A673 (cell line): ENCODE results near the gene TP53I11. TPM values are rescaled to one million over a fixed set of nuclear protein-coding genes. Genes with fewer than 3 reads are reported as not detected.

Experiments
- Bru-seq: library from RNA; stranded (reverse); fragments of 400-500 nt; gene quantifications from one replicate; lab custom pipeline; 2021; lab: Mats Ljungman, UMichigan
- BruChase-seq, 2 experiments: library from RNA; stranded (reverse); fragments of 400-500 nt; gene quantifications; one replicate each; lab custom pipeline; 2021; lab: Mats Ljungman, UMichigan
- BruUV-seq: library from RNA; stranded (reverse); fragments of 400-500 nt; replicated peaks from 2 replicates; lab custom pipeline; 2021; lab: Mats Ljungman, UMichigan
- CTCF ChIA-PET: fragments of 300-600 bp; sonication (Branson Sonifier 250); formaldehyde crosslinking; loops from one replicate; lab custom pipeline; 2022; ENCODE audit warnings: antibody characterized with exemption; lab: Charles Lee
- POLR2A ChIA-PET: fragments of 300-600 bp; sonication (Branson Sonifier 250); formaldehyde crosslinking; loops from one replicate; lab custom pipeline; 2022; ENCODE audit warnings: antibody characterized with exemption; ENCODE audit not compliant: low non-redundant PET; lab: Charles Lee
- DNase-seq: peaks from one replicate; pipeline ENCODE4 v3.0.0-alpha.2; 2015; ENCODE audit warnings: low spot score
- H3K27ac ChIP-seq: fragments of 200-600 bp; sonication (generic); 2 replicates; pipeline ENCODE4 v1.5.1; 2016; ENCODE audit warnings: mixed run types, low read depth, mild to moderate bottlenecking, mixed read lengths, antibody characterized with exemption, low read length; ENCODE audit not compliant: poor library complexity, severe bottlenecking
- H3K27me3 ChIP-seq: fragments of 200-600 bp; sonication (generic); replicated peaks from 2 replicates; pipeline ENCODE4 v1.6.1; 2017; ENCODE audit warnings: mixed run types, low read depth, mild to moderate bottlenecking, mixed read lengths, antibody characterized with exemption, low read length; ENCODE audit not compliant: insufficient read depth, poor library complexity
- H3K36me3 ChIP-seq: fragments of 200-600 bp; sonication (generic); 2 replicates; pipeline ENCODE4 v1.6.1; 2016; ENCODE audit warnings: mixed run types, mild to moderate bottlenecking, mixed read lengths, antibody characterized with exemption, low read length; ENCODE audit not compliant: insufficient read depth, poor library complexity, severe bottlenecking
- H3K4me1 ChIP-seq: fragments of 200-600 bp; sonication (generic); 2 replicates; pipeline ENCODE4 v1.6.1; 2017; ENCODE audit warnings: mixed run types, mild to moderate bottlenecking, mixed read lengths, antibody characterized with exemption, low read length; ENCODE audit not compliant: insufficient read depth, poor library complexity, severe bottlenecking
- H3K4me3 ChIP-seq: fragments of 200-600 bp; sonication (generic); 2 replicates; pipeline ENCODE4 v1.5.1; 2016; ENCODE audit warnings: low read depth, mixed run types, mild to moderate bottlenecking, mixed read lengths, low read length; ENCODE audit not compliant: poor library complexity, severe bottlenecking
- H3K9me3 ChIP-seq: fragments of 200-600 bp; sonication (generic); 2 replicates; pipeline ENCODE4 v1.6.1; 2016; ENCODE audit warnings: mixed run types, low read depth, mild to moderate bottlenecking, mixed read lengths, antibody characterized with exemption, low read length; ENCODE audit not compliant: poor library complexity, severe bottlenecking
- EZH2 ChIP-seq: fragments of 200-600 bp; sonication (generic); IDR thresholded peaks from 2 replicates; pipeline ENCODE4 v1.6.1; 2017; ENCODE audit warnings: borderline replicate concordance, low read depth, mild to moderate bottlenecking, mixed read lengths, antibody characterized with exemption, low read length; ENCODE audit not compliant: poor library complexity, severe bottlenecking
- intact Hi-C: fragments of 100-400 bp; cut with micrococcal nuclease; formaldehyde crosslinking; loops from one replicate; pipeline ENCODE4 v1.10.0; 2022; ENCODE audit not compliant: unreplicated experiment
- long read RNA-seq: library from polyadenylated mRNA; stranded (forward); transcript quantifications from one replicate; pipeline ENCODE4 v2.0.0, GENCODE V29; 2022
- total RNA-seq: library from RNA; stranded (reverse); gene quantifications from 2 replicates; pipeline ENCODE4 v1.2.3, GENCODE V29; 2021
- TF ChIP-seq, protein P1 (sequence below): fragments of 300-800, 200-600 bp; sonication (generic); conservative IDR thresholded peaks from 2 replicates; pipeline ENCODE4 v1.5.1; 2017; ENCODE audit warnings: low read depth, mild to moderate bottlenecking, antibody characterized with exemption, low read length, moderate library complexity, mixed read lengths

The TP53I11 gene, protein sequence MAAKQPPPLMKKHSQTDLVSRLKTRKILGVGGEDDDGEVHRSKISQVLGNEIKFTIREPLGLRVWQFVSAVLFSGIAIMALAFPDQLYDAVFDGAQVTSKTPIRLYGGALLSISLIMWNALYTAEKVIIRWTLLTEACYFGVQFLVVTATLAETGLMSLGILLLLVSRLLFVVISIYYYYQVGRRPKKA
- 52.0 and 80.9 TPM in 2 replicates for total RNA-seq
- Bru-seq, nascent RNA = percentile 60 among the genes with signal in this experiment
- percentile 72 among the genes with signal in this experiment for BruChase-seq, experiment 1, labeled RNA remaining after a 2-hour chase
- BruChase-seq, experiment 2, labeled RNA remaining after a 6-hour chase = percentile 73 among the genes with signal in this experiment
- long read RNA-seq, transcript TP53I11-208 (7 exons, 2,647 nt) = major isoform, 14 of 193 reads
- long read RNA-seq, partial matches to known transcripts = 4 of 193 reads
- long read RNA-seq, other reads (novel, unspliced or antisense) = 169 of 193 reads

DNA sequence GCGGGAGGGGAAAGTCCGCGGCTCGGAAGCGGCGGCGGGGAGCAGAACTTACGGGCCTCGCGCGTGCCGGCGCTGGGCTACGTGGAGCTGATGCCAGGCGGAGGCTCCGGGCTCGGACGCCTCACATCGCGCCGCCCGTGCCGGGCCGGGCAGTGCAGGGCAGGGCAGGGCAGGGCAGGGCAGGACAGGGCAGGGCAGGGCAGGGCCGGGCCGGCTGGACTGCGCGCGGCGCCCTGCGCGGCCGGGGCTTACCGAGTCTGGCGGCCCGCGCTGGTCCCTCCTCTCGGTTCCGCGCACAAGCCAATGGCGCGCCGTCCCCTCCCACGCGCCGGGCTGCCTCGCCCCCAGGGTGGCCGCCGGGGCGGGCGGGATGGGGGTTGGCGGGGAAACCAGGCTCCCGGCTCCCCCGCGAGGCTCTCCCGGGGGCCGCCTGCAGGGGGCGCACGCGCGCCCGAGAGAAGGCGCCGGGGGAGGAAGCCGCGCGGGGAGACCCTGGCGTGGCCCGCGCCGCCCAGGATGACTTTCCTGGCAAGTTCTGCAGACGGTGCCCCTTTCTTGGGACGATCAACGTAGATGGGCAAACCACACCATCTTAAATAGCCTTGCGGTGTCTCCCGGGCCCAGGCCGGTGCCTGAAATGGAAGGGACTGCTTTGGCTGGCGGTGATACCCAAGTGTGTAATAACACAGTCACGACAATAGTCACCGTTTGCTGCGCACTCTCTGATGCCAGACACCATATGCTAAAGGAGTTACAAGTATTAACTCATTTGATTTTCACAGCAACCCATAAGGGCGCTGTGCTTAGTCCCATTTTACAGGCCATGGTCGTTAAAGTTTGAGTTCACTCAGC, at the start of gene TP53I11:
Gene TP53I11, minus strand, starts transcription at position 259 of the 852 bp plus-strand sequence. CDS start 12,548 bp downstream, outside the sequence.
- TF ChIP-seq, protein P1, sequence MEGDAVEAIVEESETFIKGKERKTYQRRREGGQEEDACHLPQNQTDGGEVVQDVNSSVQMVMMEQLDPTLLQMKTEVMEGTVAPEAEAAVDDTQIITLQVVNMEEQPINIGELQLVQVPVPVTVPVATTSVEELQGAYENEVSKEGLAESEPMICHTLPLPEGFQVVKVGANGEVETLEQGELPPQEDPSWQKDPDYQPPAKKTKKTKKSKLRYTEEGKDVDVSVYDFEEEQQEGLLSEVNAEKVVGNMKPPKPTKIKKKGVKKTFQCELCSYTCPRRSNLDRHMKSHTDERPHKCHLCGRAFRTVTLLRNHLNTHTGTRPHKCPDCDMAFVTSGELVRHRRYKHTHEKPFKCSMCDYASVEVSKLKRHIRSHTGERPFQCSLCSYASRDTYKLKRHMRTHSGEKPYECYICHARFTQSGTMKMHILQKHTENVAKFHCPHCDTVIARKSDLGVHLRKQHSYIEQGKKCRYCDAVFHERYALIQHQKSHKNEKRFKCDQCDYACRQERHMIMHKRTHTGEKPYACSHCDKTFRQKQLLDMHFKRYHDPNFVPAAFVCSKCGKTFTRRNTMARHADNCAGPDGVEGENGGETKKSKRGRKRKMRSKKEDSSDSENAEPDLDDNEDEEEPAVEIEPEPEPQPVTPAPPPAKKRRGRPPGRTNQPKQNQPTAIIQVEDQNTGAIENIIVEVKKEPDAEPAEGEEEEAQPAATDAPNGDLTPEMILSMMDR = peak; percentile 77
- TF ChIP-seq EZH2 = no peak
- peak within 1 kb of the TSS; percentile 88 for H3K27ac ChIP-seq

DNA sequence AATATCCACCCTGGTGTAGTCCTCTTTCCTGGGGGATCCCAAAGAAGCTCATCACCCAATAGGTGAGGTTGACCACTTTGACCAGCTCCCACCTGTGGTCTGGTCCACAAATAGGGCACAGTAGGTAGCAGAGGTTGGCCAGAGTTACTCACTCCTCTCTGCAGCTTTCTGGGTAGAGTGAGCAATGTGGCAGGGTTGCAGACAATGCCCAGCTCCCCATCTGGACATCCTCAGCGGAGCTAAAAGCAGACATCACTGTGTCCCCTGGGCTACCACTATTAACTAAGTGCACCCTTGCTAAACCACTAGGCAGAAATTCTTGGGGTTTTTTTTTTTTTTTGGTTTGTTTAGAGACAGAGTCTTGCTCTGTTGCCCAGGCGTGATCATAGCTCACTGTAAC, 48.4 kb upstream of the TP53I11 start:
- POLR2A ChIA-PET = no interaction called here

More for the DNA sequence above, at the start of gene TP53I11:
- CTCF ChIA-PET = interaction anchor here (0.6 to 1.1 kb wide), 3 partner anchors 14 to 386 kb away, joined by 3 to 6 read pairs (median 3); partner anchors contain the start of gene CD82
- no TSS peak for BruUV-seq
- POLR2A ChIA-PET = no interaction called here
- H3K4me3 ChIP-seq = peak within 1 kb of the TSS; percentile 91
- no peaks in the 10 kb centered on the region for H3K36me3 ChIP-seq
- no peaks in the 10 kb centered on the region for H3K9me3 ChIP-seq
- H3K27me3 ChIP-seq = no peaks in the 10 kb centered on the region
- H3K4me1 ChIP-seq = peaks cover 9% of the 10 kb centered on the region
- intact Hi-C loops = no loop called here
- peak; percentile 89 for DNase-seq

DNA sequence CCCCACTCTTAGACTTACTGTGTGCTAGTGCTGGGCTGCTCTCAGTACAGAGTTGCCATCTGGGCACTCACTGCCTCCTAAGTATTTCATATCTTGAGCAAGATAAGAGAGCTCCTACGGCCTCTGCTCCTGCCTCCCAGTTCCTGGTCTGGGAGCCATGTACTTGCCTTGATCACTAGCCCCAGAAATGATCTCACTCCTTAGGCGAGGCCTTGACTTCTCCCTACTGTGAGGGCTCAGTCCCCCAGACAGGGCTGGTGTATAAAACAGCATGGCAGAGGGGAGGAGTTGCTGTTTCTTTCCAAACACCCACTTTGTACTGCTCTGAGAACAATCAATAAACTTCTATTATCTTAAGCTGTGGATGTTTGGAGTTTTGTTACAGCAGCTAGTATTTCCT, 47.4 kb upstream of the TP53I11 start:
- Histone ChIP-seq H3K9me3 (no peaks in the 10 kb centered on the region), H3K4me3 (no peak overlapping the region), H3K27me3 (peaks cover 8% of the 10 kb centered on the region), H3K27ac (no peak overlapping the region), H3K36me3 (no peaks in the 10 kb centered on the region), H3K4me1 (no peaks in the 10 kb centered on the region)
- DNase-seq = no peak
- intact Hi-C loops = no loop called here
- TF ChIP-seq, protein P1 = no peak
- no peak for TF ChIP-seq EZH2
- ChIA-PET CTCF (no interaction called here), POLR2A (no interaction called here)
- BruUV-seq = no TSS peak

More for the DNA sequence above, 48.4 kb upstream of the TP53I11 start:
- H3K4me1 ChIP-seq = no peaks in the 10 kb centered on the region
- no peak overlapping the region for H3K4me3 ChIP-seq
- no peaks in the 10 kb centered on the region for H3K36me3 ChIP-seq
- H3K27me3 ChIP-seq = no peaks in the 10 kb centered on the region
- TF ChIP-seq EZH2 = no peak
- TF ChIP-seq, protein P1 = no peak
- BruUV-seq = no TSS peak
- intact Hi-C loops = no loop called here
- H3K9me3 ChIP-seq = no peaks in the 10 kb centered on the region
- H3K27ac ChIP-seq = no peak overlapping the region
- no peak for DNase-seq
- CTCF ChIA-PET = interaction anchor here (0.7 to 1.1 kb wide), 2 partner anchors 72 to 307 kb away, joined by 3 read pairs; no protein-coding TSS in a partner anchor
